Activated gamma-delta T cell treated with anti-CD3 and anti-CD28 coated beads, Interleukin-2, amount 50 U/mL, for 16 hours (primary cell): Measurements from ENCODE around the gene TNFSF11.

Experiments used
- DNase-seq: peaks from one replicate; pipeline ENCODE4 v3.0.0-alpha.2; 2020; ENCODE audit warnings: low read depth

The TNFSF11 gene

DNA sequence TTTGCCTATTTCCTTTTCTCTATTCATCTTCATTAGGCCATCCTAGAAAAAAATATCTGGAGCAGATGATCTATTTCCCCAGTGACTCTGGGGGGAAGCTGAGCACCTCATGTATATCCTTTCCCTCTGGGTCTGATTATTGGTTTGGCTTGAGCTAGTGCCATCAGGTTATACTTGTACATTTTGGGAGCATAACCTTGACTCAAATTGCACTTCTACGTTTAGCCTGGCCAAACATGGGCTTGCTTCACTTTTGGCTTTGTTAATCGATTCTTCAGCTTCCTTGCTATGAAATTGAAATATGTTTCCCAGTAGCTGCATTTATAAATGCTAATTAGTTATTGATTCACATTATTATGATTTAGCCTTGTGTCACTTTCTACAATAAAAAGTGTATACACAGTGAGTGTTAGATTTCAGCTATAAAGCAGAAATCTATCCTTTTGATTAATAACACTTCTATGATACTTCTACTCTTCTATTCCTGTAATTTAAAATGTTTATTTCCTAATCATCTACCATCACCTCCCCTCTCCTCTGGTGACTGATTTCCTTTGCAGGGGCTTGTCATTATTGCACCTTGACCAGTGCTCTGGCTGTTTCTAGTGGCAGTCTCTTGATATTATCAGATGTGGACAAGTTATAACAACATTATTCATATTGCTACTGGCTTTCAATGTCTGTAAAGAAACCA, 37.3 kb downstream of the TNFSF11 start:
- no peak for DNase-seq

DNA sequence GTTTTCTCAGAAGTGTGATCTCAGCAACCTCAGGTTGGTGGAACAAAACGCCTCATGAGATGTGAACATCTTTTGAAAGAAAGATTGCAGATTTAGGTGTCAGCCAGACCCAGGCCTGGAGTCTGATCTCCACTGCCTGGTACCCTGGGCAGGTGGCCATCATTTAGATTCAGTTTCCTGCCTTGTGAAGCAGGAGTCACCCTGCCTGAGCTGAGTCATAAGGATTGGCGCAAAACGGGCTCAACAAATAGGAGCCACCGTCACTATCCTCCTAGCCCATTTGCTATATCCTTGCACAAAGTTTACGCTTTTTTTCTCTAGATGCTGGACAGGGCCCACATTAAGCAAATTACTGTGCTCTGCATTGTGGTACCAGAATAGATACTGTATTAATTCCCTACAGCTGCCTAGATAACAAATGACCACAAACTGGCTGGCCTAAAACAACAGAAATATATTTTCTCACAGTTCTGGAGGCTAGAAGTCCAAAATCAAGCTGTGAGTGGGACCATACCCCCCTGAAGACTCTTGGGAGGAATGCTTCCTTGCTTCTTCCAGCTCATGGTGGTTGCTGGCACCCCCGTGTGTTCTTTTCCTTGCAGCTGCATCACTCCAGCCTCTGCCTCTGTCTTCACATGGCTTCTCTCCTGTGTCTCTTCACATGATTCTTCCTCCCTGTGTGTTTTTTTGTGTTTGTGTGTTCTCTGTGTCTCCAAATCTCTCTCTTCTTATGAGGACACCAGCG, 38.2 kb downstream of the TNFSF11 start:
- DNase-seq: no peak

DNA sequence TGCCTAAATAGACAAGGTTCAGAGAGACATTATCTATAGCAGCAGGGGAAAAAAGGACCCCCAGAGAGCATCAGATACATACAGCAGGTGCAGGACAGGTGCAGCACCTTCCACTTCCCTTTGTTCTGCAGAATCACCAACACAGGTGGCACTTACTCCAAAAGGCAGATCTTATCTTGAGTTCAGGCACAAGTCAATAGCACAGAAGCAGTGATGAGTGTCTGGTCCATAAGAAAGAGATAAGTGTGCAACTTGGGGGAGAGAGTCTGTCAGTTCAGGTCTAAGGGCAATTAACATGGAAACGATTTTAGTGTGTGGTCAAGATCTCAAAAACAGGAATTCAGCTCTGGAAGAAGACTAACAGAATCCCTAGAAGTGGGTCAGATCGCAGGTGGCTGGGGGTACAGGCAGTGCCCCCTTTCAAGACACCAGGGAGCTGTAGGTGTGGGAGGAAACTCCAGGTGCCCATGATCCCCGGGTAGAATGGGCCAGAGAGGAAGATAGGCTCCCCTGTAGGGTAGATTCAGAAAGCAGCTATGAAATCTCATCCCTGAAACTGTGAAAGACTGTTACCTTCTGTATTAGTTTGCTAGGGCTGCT, 40.6 kb downstream of the TNFSF11 start:
- DNase-seq: no peak

DNA sequence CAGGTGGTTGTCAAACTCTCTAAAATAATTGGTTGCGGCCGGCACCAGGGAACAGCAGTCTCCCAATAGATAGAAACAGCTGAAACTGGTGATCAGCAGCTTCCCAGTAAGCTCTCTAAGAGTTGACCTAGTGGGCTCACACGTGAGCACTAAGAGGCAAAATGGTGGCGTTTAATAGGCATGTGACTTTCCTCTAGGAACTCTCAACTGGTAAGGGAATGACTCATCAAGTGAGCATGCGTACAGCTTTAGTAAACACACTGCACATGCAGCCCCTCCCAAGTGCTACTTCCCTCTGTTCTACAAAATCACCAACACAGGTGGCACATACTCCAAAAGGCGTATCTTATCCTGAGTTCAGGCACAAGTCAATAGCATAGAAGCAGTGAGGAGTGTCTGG, 41.7 kb downstream of the TNFSF11 start:
- DNase-seq: no peak

DNA sequence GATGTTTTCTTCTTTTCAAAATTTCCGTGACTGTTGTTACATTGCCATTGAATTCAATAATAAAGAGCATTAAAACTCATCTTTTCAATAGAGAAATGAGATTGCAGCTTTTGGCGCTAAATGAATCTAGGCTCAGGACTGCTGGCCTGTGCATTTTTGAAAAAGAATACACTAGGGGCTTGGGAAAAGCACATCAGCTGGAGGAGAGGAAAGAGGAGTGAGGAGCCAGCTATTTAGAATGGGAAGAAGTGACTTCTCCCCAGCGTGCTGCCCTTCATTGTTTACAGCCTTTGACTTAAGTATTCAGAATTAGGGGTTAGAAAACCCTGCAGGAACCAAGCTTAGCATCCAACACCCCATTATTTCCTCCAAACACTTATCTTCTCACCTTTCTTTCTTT, 43.3 kb downstream of the TNFSF11 start:
- no peak for DNase-seq

DNA sequence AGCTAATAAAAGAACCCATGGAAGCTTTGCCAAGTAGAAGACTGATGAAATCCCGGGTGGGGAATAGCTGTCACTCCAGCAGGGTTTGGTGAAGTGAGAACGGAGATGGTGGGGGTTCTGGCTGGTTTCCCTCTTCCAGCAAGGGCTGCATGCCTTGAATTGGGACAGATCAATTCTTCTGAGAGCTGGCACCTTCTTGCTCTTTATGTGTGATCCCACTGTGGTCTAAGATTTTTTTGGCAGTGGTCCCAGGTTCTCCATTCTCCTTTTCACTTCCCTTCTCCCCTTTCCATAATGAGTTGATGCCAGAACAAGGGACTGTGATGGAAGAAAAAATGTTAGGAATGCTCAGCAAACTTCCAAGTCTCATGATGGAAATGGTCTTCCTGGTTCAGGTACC, 50.0 kb downstream of the TNFSF11 start:
- DNase-seq: no peak

DNA sequence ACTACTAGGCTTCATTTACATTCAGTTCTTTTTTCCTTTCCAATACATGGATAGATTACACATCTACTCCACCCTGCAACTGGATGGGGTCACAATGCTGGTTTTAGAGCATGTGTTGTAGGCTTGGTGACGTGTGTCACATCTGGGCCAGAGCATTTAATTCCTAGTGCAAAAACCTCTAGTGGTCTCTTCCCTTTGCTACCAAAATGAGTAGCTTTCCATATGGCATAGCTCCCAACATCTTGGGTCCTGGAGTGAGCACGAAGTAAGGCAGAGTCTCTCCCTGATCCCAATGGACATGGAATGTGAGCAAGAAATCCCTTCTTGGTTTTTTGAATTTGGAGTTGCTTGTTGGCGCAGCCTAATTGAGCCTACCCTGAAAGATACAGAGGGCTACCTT, 51.7 kb downstream of the TNFSF11 start:
- DNase-seq: no peak

DNA sequence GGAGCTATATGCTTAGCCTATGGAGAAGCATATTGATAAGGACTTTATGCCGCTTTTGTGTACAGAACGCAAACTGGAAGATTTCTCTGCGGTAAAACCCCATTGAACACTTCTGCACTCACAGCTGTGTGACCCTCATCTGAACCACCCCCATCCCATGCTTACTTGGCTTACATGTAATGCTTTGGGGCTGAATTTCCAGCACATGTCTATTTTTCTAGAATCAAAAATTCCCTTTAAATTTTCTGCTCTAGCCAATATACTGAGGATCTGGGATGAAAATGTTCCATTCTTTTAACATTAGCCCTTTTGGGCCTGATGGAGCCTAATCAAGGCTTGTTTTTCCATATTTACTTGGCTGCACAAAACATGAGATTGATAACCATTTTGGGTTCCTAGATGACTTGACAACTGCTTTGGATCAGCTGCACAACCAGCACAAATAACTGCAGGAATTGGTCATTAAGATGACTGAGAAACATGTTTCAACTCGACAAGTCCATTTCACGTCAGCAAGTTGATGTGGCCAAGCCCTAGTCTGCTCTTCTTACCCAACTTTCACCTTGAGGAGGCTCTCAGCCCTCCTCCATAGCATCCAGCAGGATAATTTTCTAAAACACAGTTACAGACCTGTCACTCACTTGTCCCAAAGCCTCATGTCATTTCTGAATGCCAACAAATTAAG, 52.4 kb downstream of the TNFSF11 start:
- no peak for DNase-seq

DNA sequence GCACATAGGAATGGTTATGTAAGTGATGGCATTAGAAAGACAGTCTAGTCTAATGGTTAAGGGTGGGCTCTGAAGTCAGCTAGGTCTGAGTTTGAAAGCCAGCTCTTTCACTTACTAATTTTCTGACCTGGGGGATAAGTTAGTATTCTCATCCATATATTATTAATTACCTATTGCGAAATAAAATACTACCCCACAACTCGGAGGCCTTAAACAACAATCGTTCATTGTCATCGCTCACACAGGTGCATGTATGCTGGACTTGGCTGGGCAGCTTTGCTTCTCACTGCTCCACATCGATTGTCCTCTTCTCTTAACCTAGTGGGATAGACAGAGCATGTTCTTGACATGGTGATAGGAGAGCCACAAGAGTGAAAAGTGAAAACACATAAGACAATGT, 54.7 kb downstream of the TNFSF11 start:
- DNase-seq: no peak

DNA sequence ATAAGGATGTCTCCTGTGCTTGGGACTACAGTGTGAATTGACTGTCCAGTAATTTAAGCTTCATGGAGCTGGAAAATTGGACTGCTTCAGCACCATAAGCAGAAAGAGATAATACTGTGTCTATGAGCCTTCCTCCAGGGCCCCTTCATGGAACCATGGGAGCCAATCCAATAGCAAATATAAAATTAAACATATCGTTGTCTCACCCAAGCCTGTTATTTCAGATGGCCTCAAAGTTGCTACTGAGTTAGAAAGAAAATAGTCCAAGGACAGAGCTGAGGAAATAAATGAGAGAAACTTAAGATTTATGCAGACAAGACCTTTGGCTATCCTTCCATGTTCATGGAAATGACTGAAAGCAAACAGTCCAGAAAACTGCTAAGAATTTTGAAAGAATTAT, 57.2 kb downstream of the TNFSF11 start:
- DNase-seq: no peak

DNA sequence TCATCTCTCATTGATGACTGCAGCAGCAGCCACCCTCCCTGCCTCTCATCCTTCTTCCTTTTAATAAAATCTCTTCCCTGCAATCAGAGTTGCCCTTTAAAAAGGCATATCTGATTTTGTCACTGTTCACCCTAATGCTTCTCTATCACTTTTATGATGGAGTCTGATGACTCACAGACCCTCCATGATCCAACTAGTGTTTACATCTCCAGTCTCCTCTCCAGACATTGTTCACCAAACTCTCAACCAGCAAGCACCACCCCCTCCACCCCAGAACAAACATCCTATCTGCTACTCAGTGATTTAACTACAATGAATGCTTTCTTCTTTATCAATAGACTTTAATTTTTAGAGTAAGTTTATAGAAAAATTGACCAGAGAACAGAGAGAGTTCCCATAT, 59.5 kb downstream of the TNFSF11 start:
- DNase-seq: no peak

DNA sequence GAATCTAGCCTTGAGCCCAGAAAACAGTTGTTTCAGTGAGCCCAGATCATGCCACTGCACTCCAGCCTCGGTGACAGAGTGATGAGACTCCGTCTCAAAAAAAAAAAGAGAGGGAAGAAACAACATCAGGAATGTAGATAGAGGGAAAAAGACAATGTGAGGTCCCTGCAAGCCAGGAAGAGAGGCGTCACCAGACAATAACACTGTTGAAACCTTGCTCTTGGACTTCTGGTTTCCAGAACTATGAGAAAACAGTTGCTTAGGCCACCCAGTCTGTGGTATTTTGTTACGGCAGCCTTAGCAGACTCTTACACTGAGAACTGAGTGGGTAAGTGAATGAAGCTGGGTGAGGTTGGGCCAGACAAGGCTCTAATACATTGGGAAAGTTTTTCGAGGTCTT, 64.1 kb downstream of the TNFSF11 start:
- DNase-seq: no peak

DNA sequence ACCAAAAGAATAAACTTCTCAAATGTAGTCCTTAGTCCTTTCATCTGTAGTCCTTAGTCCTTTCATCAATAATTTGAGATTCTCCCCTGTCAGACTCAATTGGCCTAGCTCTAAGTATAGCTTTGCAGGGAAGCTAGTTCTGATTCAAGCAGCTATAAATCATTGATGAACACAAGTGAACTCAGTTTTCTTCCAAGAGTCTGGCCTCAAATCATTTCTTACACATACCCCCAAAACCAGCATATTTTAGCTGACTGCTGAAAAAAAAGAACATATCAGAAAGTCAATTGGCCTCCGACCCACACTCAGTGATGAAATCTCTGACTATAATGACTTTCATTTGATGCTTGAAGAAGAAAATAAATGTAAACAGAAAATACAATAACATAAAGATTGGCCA, 64.9 kb downstream of the TNFSF11 start:
- no peak for DNase-seq

DNA sequence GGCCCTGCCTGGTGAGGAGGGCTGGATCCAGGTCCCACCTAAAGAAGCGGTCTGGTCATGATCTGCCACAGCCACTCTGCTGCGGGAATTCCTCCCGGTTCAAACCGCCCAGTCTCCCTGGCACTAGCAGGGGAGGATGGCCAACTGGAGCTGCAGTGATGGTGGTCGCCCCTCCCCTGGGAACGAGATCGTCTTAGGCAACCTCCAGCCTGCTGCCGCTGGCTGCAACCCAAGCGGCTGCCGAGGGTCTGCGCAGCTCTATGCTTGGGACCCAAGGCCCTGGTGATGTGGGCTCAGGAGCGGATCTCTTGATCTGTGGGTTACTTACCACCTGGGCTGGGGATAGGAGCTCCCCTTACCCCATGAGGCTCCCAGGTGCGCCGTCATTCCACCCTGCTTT, 69.1 kb downstream of the TNFSF11 start:
- DNase-seq: no peak

DNA sequence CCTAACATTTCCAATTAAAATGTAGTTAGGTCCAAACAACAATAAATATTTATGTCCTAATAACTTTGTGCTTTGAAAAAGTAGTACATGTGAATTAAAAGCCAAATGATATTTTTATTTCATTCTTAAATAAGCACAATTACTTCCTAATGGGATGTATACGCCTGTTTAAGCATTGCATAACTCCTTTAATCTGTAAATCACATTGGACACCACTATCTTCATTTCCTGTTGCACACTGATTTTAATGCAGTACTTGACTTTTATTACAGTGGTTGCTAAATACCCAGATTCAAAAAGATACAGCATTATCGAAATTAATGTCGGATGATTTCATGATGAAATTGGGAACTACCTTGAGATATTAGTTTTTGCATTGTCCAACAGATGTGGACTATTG, 70.9 kb downstream of the TNFSF11 start:
- no peak for DNase-seq

DNA sequence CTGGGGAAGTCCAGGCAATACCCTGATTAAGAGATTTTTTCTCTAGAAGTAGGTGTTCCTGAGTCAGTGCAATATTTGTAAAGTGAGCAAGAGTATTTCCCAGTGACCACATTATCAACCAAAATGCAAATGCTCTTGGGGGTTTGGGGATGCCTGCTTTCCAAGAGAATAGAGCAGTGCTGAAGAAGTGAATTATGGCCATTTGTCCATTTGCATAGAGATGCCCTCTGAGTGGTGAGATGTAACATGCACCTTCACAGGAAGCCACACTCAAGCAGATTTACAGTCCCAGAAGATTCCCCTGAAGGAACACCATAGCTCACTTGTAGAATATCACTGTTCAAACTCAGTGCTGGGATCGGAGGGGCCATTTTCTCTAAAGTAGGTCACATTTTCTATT, 71.8 kb downstream of the TNFSF11 start:
- no peak for DNase-seq

DNA sequence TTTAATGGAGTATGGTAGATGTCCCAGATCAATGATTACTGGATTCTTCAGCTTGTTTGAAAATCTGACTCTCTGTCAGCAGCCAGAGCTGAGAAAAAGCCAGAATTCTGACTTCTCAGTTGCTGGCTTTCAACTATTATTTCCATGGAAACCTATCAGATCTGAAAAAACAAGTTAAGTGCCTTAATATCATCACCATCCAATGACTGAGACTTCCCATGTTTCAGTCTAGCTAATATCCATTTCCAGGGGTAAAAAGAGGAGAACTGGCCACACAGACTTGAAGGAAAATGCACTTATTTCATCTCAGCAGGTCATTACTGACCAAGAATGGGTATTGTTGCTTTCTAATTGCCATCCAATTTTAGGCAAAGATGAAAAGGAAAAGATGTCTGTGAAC, 75.2 kb downstream of the TNFSF11 start:
- no peak for DNase-seq

DNA sequence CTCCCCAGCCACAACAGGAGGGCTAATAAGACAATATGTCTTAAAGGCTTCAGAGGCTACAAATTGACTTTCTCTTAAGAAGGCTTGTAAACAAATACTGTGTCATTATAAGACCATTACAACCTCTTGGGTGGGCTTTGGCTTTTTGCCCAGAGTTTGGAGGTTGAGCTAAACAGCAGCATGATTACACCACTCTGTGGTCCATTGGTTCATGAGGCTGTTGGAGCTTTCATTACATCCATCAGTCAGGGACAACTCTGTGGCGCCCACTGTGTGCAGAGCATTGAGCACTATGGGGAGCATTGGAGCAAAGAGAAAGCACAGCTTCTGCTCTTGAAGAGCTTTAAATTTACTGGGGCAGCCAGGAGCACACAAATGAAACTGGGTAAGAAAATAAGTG, 75.9 kb downstream of the TNFSF11 start:
- no peak for DNase-seq

DNA sequence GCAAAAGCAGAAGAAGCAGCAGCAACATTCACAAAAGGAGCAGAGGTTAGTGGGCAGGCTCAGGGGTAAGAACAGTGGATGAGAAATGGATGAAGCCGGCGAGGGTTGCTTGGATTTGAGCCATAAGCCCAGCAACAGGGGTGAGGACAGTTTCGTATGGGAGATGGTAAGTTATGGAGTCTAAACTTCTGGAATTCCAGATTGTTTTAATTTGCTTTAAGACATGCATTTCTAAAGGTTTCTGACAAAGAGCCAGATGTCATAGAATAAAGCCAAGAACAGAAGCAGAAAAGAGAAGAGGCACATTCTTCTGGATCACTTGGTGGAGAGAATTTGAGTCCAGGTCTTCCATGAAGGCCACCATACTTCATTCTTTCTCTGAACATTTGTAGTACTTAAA, 76.6 kb downstream of the TNFSF11 start:
- DNase-seq: no peak

DNA sequence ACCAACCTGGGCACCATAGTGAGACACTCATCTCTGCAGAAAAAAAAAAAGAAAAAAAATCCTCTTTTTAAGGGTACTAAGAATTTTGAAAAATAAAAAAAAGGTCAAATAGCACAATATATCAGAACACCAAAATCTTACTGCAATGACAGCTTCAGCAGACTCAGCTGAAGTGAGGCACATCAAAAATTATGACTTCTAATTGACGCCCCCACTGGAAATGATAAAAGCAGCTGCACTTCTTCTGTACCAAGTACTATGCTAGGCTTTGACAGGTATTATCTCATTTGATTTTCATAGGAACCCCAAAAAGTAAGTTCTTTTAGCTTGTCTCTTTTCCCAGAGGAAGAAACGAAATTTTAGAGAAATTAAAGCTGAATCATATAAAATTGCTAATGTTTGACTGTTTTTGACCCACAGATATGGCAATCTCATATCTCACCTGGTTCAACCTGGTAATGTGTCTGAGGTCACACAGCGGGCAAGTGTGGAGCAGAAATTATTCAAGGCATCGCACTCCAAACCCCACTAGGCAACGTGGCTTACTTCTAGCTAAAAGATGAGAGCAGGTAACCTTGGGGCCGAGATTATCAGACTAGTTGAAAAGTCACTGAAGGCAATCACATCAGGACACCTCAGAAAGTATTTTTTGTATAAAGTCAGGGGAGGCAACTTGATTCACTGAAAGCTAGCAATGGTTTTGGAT, 78.1 kb downstream of the TNFSF11 start:
- no peak for DNase-seq

DNA sequence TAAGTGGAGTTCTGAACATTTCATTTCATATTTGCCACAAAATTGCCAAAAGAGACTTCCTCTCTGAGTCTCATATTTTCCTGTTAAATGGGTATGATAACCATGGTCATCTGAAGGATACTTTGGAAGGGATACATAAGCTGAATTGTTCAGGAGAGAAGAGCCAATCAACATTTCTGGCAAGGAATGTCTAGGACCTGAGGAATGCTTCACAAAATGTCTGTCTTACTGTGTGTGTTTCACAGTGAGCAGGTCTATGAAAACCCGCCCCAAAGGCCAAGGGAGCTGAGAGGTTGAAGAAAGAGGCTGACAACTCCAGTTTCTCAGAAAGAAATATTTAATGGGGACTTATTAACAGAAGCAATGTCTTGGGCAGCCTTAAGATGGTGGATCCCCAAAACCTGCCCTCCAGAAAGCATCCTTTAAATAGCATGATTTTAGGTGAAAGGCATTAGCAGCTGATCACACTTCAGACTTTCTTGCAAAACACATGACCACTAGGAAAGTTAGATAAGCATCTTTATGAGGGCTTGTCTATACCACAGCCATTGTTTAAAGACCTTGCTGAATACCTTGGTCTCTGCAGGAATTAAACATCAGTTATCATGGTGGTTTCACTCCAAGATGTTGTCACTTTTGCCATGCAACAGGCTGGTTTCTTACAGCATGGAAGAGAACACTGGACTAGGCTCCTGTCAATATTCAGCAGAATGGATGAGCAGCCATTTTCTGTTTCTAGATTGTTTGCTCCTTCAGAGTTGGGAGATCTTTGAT, 78.9 kb downstream of the TNFSF11 start:
- no peak for DNase-seq

DNA sequence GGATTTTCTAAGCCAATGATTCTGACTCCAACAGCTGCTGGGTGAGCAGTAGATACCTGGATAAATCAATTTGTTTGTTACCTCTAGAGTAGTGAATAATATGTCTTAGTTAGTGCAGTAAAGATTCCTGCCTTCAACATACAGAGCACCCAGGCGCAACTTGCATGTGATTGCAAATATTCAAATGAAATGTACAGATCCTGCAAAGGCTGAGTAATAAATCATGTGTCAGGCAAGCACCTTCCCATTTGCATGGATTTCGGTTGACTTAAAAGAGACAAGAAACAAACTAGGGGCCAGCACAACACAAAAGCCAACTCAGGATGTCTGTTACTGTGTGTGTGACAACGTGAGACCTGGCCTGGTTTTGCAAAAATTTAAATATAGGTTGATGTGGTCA, 79.7 kb downstream of the TNFSF11 start:
- no peak for DNase-seq
